ENCODE measurements around the gene SLX9. TPM values are rescaled to one million over a fixed set of nuclear protein-coding genes. Genes with fewer than 3 reads are reported as not detected.

The SLX9 gene
- total and polyA plus RNA-seq, 5 donors from 2014 or later: 7.6 to 21.8 (median 10.1) TPM

DNA sequence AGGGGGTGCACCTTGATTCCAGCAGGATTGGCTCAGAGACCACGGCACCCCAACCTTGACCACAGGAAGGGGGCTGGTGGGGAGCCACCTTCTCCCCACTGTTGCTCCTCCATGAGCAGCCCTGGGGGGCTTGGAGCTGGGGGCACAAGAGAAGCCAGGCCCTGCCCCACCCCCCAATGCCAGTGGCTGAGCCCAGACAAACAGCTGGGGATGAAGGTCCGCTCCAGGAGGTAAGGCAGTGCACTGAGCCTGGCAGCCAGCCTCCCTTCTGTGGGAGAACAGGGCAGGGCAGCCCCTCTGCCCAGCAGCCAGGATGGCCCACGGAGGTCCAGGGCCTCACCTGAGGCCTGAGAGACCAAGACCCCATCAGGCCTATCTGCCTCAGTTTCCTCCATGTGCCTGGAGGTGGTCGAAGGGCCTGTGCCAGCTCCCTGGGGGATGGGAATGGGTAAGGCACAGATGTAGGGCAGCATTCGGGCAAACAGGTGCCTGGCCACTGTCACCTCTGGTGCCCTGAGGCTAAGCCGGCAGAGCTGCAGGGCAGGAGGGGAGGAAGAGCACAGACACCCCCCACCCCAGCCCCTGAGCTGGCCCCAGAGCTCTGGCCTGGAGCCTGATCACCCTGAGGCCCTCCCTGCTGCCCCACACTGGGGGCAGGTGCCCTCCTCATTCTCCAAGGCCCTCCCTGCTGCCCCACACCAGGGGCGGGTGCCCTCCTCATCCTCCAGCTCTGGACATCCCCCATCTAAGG, 26.2 kb upstream of the SLX9 start:
- peaks cover 88% of the 10 kb centered on the region for H3K4me1 ChIP-seq (ENCODE audit: control insufficient read depth, insufficient read depth, low read length, poor library complexity, severe bottlenecking)
- H3K27me3 Mint-ChIP-seq: no peaks in the 10 kb centered on the region
- H3K27ac ChIP-seq (ENCODE audit: insufficient read depth, low read length, poor library complexity, severe bottlenecking): peak overlapping the region; percentile 82
- H3K27me3 ChIP-seq (ENCODE audit: control insufficient read depth, insufficient read depth, low read length): no peaks in the 10 kb centered on the region
- ATAC-seq (ENCODE audit: low read depth in 2 of 2) (no peak), DNase-seq (no peak)
- peaks cover 7 to 93% (median 48%) of the 10 kb centered on the region in 4 donors for H3K4me1 Mint-ChIP-seq
- peak overlapping the region; percentile 72 for H3K4me3 ChIP-seq (ENCODE audit: low read depth, low read length)
- no peaks in the 10 kb centered on the region for H3K9me3 Mint-ChIP-seq
- H3K4me3 Mint-ChIP-seq: peak overlapping the region; percentile 80 to 100 (median 98)
- no peaks in the 10 kb centered on the region for H3K9me3 ChIP-seq (ENCODE audit: control insufficient read depth in 2 of 2, low read length in 2 of 2)
- H3K36me3 ChIP-seq (ENCODE audit: control insufficient read depth, insufficient read depth, low read length): peaks cover 35% of the 10 kb centered on the region
- H3K36me3 Mint-ChIP-seq: peaks cover 15% of the 10 kb centered on the region
- H3K27ac Mint-ChIP-seq: peak overlapping the region; percentile 94 to 98 (median 97)

DNA sequence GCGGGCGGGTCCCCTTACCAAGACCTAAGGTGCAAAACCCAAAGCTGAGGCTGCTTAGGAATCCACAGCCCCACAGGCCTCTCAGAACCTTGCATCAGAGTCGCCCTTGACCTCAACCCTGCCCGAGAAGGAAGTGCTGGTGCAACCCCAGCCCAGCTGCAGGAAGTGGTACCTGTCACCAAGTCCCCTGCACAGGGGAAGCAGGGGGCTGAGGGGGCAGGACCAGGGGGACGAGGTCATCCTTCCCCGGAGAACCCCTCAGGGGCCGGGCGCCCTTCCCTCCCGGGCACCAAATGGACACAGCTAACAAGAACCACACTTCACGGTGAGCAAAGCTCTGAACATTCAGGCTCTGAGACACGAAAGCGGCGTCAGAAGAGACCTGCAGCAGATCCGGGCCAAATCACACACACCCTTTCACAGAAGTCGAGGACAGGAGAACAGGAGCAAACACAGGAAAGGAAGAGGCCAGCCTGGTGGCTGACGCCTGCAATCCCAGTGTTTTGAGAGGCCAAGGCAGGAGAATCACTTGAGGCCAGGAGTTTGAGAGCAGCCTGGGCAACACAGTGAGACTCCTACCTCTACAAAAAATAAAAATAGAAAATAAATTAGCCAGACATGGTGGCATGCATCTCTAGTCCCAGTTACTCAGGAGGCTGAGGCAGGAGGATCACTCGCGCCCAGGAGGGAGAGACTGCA, 25.5 kb upstream of the SLX9 start:
- H3K4me1 ChIP-seq (ENCODE audit: control insufficient read depth, insufficient read depth, low read length, poor library complexity, severe bottlenecking): peaks cover 95% of the 10 kb centered on the region
- H3K27ac ChIP-seq (ENCODE audit: insufficient read depth, low read length, poor library complexity, severe bottlenecking): peak overlapping the region; percentile 82
- H3K4me3 Mint-ChIP-seq: peak overlapping the region; percentile 80 to 100 (median 98)
- no peaks in the 10 kb centered on the region for H3K27me3 ChIP-seq (ENCODE audit: control insufficient read depth, insufficient read depth, low read length)
- H3K36me3 Mint-ChIP-seq: peaks cover 11% of the 10 kb centered on the region
- peaks cover 27% of the 10 kb centered on the region for H3K36me3 ChIP-seq (ENCODE audit: control insufficient read depth, insufficient read depth, low read length)
- ATAC-seq (ENCODE audit: low read depth in 2 of 2) (peak; percentile 58 to 65), DNase-seq (peak in 2 of 3 donors; percentile 64 to 87)
- no peaks in the 10 kb centered on the region for H3K9me3 ChIP-seq (ENCODE audit: control insufficient read depth in 2 of 2, low read length in 2 of 2)
- H3K4me1 Mint-ChIP-seq: peaks cover 5 to 92% (median 46%) of the 10 kb centered on the region in 4 donors
- peaks cover 0 to 1% (median 0%) of the 10 kb centered on the region in 7 donors for H3K9me3 Mint-ChIP-seq
- peak overlapping the region; percentile 94 to 98 (median 97) for H3K27ac Mint-ChIP-seq
- H3K27me3 Mint-ChIP-seq: no peaks in the 10 kb centered on the region
- peak overlapping the region; percentile 72 for H3K4me3 ChIP-seq (ENCODE audit: low read depth, low read length)

DNA sequence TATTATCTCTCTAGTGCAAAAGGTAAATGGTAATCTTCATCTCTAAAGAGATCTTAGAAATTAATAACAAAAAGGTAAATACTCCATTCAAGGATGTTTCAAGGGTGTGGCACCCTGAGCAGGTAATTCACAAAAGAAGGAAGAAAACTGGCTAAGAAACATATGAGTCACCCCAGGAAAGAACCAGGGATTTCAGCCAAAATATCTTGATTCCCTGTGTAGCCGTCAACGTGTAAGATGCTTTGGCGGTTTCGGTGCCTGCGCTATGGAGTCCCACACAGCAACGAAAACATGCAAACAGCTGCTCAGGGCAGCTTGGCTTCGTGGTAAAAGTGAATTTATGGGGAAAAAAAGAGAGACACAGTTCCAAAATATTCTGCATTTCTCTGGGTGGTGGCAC, 22.9 kb upstream of the SLX9 start:
- peaks cover 96% of the 10 kb centered on the region for H3K4me1 ChIP-seq (ENCODE audit: control insufficient read depth, insufficient read depth, low read length, poor library complexity, severe bottlenecking)
- peak overlapping the region; percentile 51 for H3K4me3 ChIP-seq (ENCODE audit: low read depth, low read length)
- no peaks in the 10 kb centered on the region for H3K27me3 ChIP-seq (ENCODE audit: control insufficient read depth, insufficient read depth, low read length)
- Mint-ChIP-seq H3K27ac (peak overlapping the region; percentile 78 to 97 (median 86)), H3K36me3 (peaks cover 11% of the 10 kb centered on the region), H3K4me3 (peak overlapping the region; percentile 98 to 100 (median 98)), H3K4me1 (peaks cover 8 to 83% (median 44%) of the 10 kb centered on the region in 4 donors), H3K9me3 (peaks cover 0 to 1% (median 0%) of the 10 kb centered on the region in 7 donors), H3K27me3 (no peaks in the 10 kb centered on the region)
- H3K36me3 ChIP-seq (ENCODE audit: control insufficient read depth, insufficient read depth, low read length): peaks cover 18% of the 10 kb centered on the region
- no peak for DNase-seq
- ATAC-seq (ENCODE audit: low read depth in 2 of 2): no peak
- peak overlapping the region; percentile 82 for H3K27ac ChIP-seq (ENCODE audit: insufficient read depth, low read length, poor library complexity, severe bottlenecking)
- H3K9me3 ChIP-seq (ENCODE audit: control insufficient read depth in 2 of 2, low read length in 2 of 2): no peaks in the 10 kb centered on the region

DNA sequence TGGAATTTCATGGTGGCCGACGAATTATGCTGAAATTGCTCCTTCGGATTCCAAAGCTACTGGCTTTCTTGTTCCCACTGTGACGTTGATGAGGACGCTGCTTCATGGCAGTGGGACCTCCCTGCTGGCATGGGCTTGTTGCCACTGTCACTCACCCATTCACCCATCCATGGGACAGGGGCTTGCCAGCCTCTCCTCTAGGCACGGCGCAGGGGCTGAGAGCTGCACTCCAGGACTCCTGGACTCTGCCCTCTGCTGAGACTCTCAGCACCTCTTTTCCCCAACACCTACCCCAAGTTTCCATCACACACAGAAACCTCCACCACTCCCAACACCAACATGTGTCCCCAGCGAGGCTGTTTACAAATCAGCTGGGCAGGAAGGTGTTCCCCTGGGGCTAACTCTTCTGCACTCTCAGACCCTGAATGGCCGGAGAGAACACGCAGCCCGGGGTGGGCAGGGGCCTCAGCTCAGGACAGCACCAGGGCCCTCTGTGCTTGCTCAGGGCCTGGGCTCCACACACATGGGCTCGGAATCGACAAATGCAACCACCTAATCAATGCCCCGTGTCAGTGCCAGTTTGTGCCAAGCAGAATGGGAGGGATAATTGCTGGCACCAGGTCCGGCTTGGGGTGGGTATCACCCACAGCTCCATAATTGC, 22.3 kb upstream of the SLX9 start:
- H3K9me3 Mint-ChIP-seq: peaks cover 0 to 1% (median 0%) of the 10 kb centered on the region in 7 donors
- peaks cover 18% of the 10 kb centered on the region for H3K36me3 ChIP-seq (ENCODE audit: control insufficient read depth, insufficient read depth, low read length)
- ATAC-seq (ENCODE audit: low read depth in 2 of 2) (no peak), DNase-seq (no peak)
- peak overlapping the region; percentile 98 to 100 (median 98) for H3K4me3 Mint-ChIP-seq
- peaks cover 11% of the 10 kb centered on the region for H3K36me3 Mint-ChIP-seq
- no peaks in the 10 kb centered on the region for H3K27me3 ChIP-seq (ENCODE audit: control insufficient read depth, insufficient read depth, low read length)
- H3K4me1 Mint-ChIP-seq: peaks cover 11 to 83% (median 46%) of the 10 kb centered on the region in 4 donors
- no peaks in the 10 kb centered on the region for H3K27me3 Mint-ChIP-seq
- H3K4me1 ChIP-seq (ENCODE audit: control insufficient read depth, insufficient read depth, low read length, poor library complexity, severe bottlenecking): peaks cover 96% of the 10 kb centered on the region
- H3K9me3 ChIP-seq (ENCODE audit: control insufficient read depth in 2 of 2, low read length in 2 of 2): no peaks in the 10 kb centered on the region
- H3K4me3 ChIP-seq (ENCODE audit: low read depth, low read length): peak overlapping the region; percentile 51
- H3K27ac Mint-ChIP-seq: peak overlapping the region; percentile 86 to 97 (median 91)
- H3K27ac ChIP-seq (ENCODE audit: insufficient read depth, low read length, poor library complexity, severe bottlenecking): peak overlapping the region; percentile 82

DNA sequence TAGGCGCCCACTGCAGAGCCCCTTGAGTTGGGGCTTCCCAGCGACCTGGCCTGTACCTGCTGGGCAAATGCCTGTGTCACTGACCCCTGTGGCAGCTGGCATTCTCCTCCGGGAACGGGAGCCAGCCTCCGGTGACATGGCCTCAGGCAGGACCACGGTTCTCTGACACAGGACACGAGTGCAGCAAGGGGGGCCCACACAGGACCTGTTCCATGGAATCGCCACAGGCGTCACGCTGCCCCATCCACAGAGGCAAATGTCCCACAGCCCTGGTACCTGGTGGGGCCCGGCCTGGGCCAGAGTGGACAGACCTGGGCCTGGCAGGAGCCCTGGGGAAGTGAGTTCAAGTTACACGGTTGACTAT, 21.7 kb upstream of the SLX9 start:
- peaks cover 11% of the 10 kb centered on the region for H3K36me3 Mint-ChIP-seq
- H3K27ac Mint-ChIP-seq: peak overlapping the region; percentile 43 to 97 (median 91)
- no peaks in the 10 kb centered on the region for H3K9me3 ChIP-seq (ENCODE audit: control insufficient read depth in 2 of 2, low read length in 2 of 2)
- H3K9me3 Mint-ChIP-seq: peaks cover 0 to 1% (median 0%) of the 10 kb centered on the region in 7 donors
- H3K27ac ChIP-seq (ENCODE audit: insufficient read depth, low read length, poor library complexity, severe bottlenecking): peak overlapping the region; percentile 82
- peaks cover 18% of the 10 kb centered on the region for H3K36me3 ChIP-seq (ENCODE audit: control insufficient read depth, insufficient read depth, low read length)
- ATAC-seq (ENCODE audit: low read depth in 2 of 2) (no peak), DNase-seq (no peak)
- peaks cover 97% of the 10 kb centered on the region for H3K4me1 ChIP-seq (ENCODE audit: control insufficient read depth, insufficient read depth, low read length, poor library complexity, severe bottlenecking)
- H3K27me3 ChIP-seq (ENCODE audit: control insufficient read depth, insufficient read depth, low read length): no peaks in the 10 kb centered on the region
- peak overlapping the region; percentile 51 for H3K4me3 ChIP-seq (ENCODE audit: low read depth, low read length)
- peaks cover 15 to 86% (median 50%) of the 10 kb centered on the region in 4 donors for H3K4me1 Mint-ChIP-seq
- no peaks in the 10 kb centered on the region for H3K27me3 Mint-ChIP-seq
- H3K4me3 Mint-ChIP-seq: peak overlapping the region; percentile 98 to 100 (median 98)

DNA sequence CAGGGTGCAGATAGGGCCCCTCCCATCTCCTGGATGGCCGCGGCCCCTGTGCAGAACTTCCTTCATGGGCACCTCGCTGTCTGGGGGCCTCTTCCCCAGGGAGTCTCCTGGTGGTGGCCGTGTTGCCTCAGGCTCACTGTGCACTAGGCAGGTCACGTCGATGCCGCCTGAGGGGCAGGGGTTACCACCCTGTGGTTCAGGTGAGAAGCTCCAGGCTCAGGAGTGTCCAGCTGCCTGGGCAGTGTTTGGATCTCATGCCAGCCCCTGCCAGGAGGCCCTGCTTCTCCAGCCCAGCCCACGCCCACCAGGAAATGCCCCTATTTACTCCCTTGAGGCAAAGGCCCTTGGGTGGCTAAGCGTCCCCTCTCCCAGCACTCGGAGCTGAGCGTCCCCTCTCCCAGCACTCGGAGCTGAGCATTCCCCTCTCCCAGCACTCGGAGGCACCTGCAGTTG, 21.2 kb upstream of the SLX9 start:
- Histone ChIP-seq H3K27me3 (ENCODE audit: control insufficient read depth, insufficient read depth, low read length) (no peaks in the 10 kb centered on the region), H3K9me3 (ENCODE audit: control insufficient read depth in 2 of 2, low read length in 2 of 2) (no peaks in the 10 kb centered on the region), H3K4me1 (ENCODE audit: control insufficient read depth, insufficient read depth, low read length, poor library complexity, severe bottlenecking) (peaks cover 93% of the 10 kb centered on the region), H3K36me3 (ENCODE audit: control insufficient read depth, insufficient read depth, low read length) (peaks cover 18% of the 10 kb centered on the region), H3K27ac (ENCODE audit: insufficient read depth, low read length, poor library complexity, severe bottlenecking) (peak overlapping the region; percentile 78), H3K4me3 (ENCODE audit: low read depth, low read length) (no peak overlapping the region)
- Mint-ChIP-seq H3K36me3 (peaks cover 11% of the 10 kb centered on the region), H3K4me3 (peak overlapping the region; percentile 98 to 100 (median 98)), H3K27ac (peak overlapping the region; percentile 91 to 97 (median 91)), H3K27me3 (no peaks in the 10 kb centered on the region), H3K9me3 (peaks cover 0 to 1% (median 0%) of the 10 kb centered on the region in 7 donors), H3K4me1 (peaks cover 18 to 86% (median 52%) of the 10 kb centered on the region in 4 donors)
- ATAC-seq (ENCODE audit: low read depth in 2 of 2): no peak
- DNase-seq: no peak

DNA sequence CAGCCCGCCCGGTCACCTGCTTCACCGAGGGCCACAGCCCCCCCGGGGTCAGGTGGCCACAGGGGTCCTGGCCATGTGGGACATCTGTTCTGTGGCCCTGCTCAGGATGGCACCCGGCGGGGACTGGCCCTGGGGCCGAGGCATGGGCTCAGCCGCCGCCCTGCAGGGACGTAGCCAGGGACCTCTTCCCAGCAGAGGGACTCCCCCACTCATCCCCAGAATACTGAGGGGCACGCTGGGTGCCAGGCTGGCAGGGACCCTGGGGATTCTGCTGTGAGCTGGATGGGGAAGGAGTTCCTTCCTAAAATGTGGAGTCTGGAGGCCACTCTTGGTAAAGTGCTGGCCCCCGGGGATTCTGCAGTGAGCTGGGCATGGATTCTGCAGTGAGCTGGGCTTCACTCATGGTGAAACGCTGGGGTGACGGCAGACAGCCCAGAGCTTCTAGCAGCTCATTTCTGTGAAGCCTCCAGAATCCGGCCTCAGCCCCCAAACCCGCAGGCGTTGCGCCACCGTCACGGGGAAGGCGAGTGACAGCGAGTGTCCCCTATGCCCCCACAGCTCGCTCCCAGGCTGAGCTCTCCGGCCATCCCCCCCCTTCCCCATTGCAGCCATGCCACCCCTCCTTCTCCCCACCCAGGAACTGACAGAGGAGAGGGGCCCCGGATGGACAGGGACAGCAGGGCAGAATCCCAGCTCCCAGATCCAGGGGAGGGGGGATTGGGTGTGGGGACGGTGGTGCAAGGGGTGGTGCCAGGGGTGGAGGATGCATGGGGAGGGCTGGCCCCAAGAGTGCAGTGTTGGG, 20.5 kb upstream of the SLX9 start:
- peaks cover 89% of the 10 kb centered on the region for H3K4me1 ChIP-seq (ENCODE audit: control insufficient read depth, insufficient read depth, low read length, poor library complexity, severe bottlenecking)
- no peak for ATAC-seq (ENCODE audit: low read depth in 2 of 2)
- peak overlapping the region; percentile 98 for H3K4me3 ChIP-seq (ENCODE audit: low read depth, low read length)
- Mint-ChIP-seq H3K9me3 (peaks cover 0 to 4% (median 0%) of the 10 kb centered on the region in 7 donors), H3K27ac (peak overlapping the region; percentile 93 to 99 (median 97)), H3K4me3 (peak overlapping the region; percentile 98 to 100 (median 98)), H3K27me3 (no peaks in the 10 kb centered on the region), H3K36me3 (peaks cover 11% of the 10 kb centered on the region), H3K4me1 (peaks cover 25 to 88% (median 54%) of the 10 kb centered on the region in 4 donors)
- peak in 1 of 3 donors; percentile 15 for DNase-seq
- peak overlapping the region; percentile 78 for H3K27ac ChIP-seq (ENCODE audit: insufficient read depth, low read length, poor library complexity, severe bottlenecking)
- H3K27me3 ChIP-seq (ENCODE audit: control insufficient read depth, insufficient read depth, low read length): no peaks in the 10 kb centered on the region
- no peaks in the 10 kb centered on the region for H3K9me3 ChIP-seq (ENCODE audit: control insufficient read depth in 2 of 2, low read length in 2 of 2)
- peaks cover 18% of the 10 kb centered on the region for H3K36me3 ChIP-seq (ENCODE audit: control insufficient read depth, insufficient read depth, low read length)
